GM19035 (cell line): ENCODE measurements around the gene SH3PXD2A.

Experiments
- ATAC-seq: cut with Tn5 transposase; IDR thresholded peaks from one replicate; pipeline ENCODE4 v1.9.1; 2021; ENCODE audit not compliant: unreplicated experiment

The SH3PXD2A gene

GRCh38 chr10:103835096-103836050 is 20.0 kb downstream of the SH3PXD2A start:
- no peak for ATAC-seq

GRCh38 chr10:103834436-103835095 is 20.8 kb downstream of the SH3PXD2A start:
- ATAC-seq: no peak

GRCh38 chr10:103833731-103834365 is 21.5 kb downstream of the SH3PXD2A start:
- no peak for ATAC-seq

GRCh38 chr10:103832806-103833205 is 22.6 kb downstream of the SH3PXD2A start:
- no peak for ATAC-seq

- ATAC-seq: no peak
Observed at GRCh38 chr10:103829838-103830465, 25.4 kb downstream of the SH3PXD2A start.

GRCh38 chr10:103829278-103829677 is 26.1 kb downstream of the SH3PXD2A start:
- ATAC-seq: no peak

GRCh38 chr10:103828587-103829197 is 26.7 kb downstream of the SH3PXD2A start:
- no peak for ATAC-seq

GRCh38 chr10:103828107-103828506 is 27.3 kb downstream of the SH3PXD2A start:
- ATAC-seq: no peak

- ATAC-seq: no peak
Observed at GRCh38 chr10:103826885-103827284, 28.5 kb downstream of the SH3PXD2A start.

GRCh38 chr10:103824281-103824680 is 31.1 kb downstream of the SH3PXD2A start:
- no peak for ATAC-seq

GRCh38 chr10:103823706-103824272 is 31.6 kb downstream of the SH3PXD2A start:
- ATAC-seq: no peak

- ATAC-seq: no peak
Observed at GRCh38 chr10:103822800-103823199, 32.6 kb downstream of the SH3PXD2A start.

GRCh38 chr10:103822107-103822716 is 33.2 kb downstream of the SH3PXD2A start:
- ATAC-seq: no peak

- ATAC-seq: no peak
Observed at GRCh38 chr10:103820101-103821062, 35.0 kb downstream of the SH3PXD2A start.

- no peak for ATAC-seq
Observed at GRCh38 chr10:103819493-103819892, 35.9 kb downstream of the SH3PXD2A start.

- ATAC-seq: no peak
Observed at GRCh38 chr10:103818765-103819374, 36.5 kb downstream of the SH3PXD2A start.

- ATAC-seq: no peak
Observed at GRCh38 chr10:103818105-103818504, 37.3 kb downstream of the SH3PXD2A start.

GRCh38 chr10:103816431-103816830 is 38.9 kb downstream of the SH3PXD2A start:
- ATAC-seq: no peak
